GM21381 (cell line): Measurements from ENCODE around the gene SSBP2.
A peak's percentile ranks its signal among the peaks of the same experiment; 100 is the strongest.
"Not testable (repeated sequence)": the region's sequence is repeated elsewhere in the genome, so short reads cannot be mapped to it uniquely, and the experiment has no call there.

Source experiments
- ATAC-seq: cut with Tn5 transposase; IDR thresholded peaks from one replicate; pipeline ENCODE4 v1.9.1; 2021; ENCODE audit warnings: mild to moderate bottlenecking, moderate library complexity; ENCODE audit not compliant: unreplicated experiment

Gene SSBP2

GRCh38 chr5:81679885-81680284 lies 71.0 kb downstream of the SSBP2 start:
- ATAC-seq = no peak

GRCh38 chr5:81675420-81675819 lies 75.5 kb downstream of the SSBP2 start:
- no peak for ATAC-seq

- ATAC-seq = no peak
Observed at GRCh38 chr5:81665795-81666194, 85.1 kb downstream of the SSBP2 start.

- not testable (repeated sequence) for ATAC-seq
Observed at GRCh38 chr5:81660624-81661023, 90.3 kb downstream of the SSBP2 start.

GRCh38 chr5:81657386-81657785 lies 93.5 kb downstream of the SSBP2 start:
- ATAC-seq = no peak

GRCh38 chr5:81656783-81657182 lies 94.1 kb downstream of the SSBP2 start:
- ATAC-seq = no peak

GRCh38 chr5:81650987-81651386 lies 99.9 kb downstream of the SSBP2 start:
- no peak for ATAC-seq

- ATAC-seq = no peak
Observed at GRCh38 chr5:81646469-81646995, 104.4 kb downstream of the SSBP2 start.

GRCh38 chr5:81642210-81642609 lies 108.7 kb downstream of the SSBP2 start:
- no peak for ATAC-seq

GRCh38 chr5:81639556-81639955 lies 111.3 kb downstream of the SSBP2 start:
- no peak for ATAC-seq

GRCh38 chr5:81638471-81638870 lies 112.4 kb downstream of the SSBP2 start:
- ATAC-seq = no peak

GRCh38 chr5:81633891-81634290 lies 117.0 kb downstream of the SSBP2 start:
- no peak for ATAC-seq

GRCh38 chr5:81633471-81633870 lies 117.4 kb downstream of the SSBP2 start:
- no peak for ATAC-seq

GRCh38 chr5:81632679-81633078 lies 118.2 kb downstream of the SSBP2 start:
- ATAC-seq = no peak

GRCh38 chr5:81631621-81632020 lies 119.3 kb downstream of the SSBP2 start:
- peak; percentile 5 for ATAC-seq

GRCh38 chr5:81631124-81631523 lies 119.8 kb downstream of the SSBP2 start:
- ATAC-seq = peak; percentile 79

- peak; percentile 16 for ATAC-seq
Observed at GRCh38 chr5:81630684-81631083, 120.2 kb downstream of the SSBP2 start.

GRCh38 chr5:81629986-81630385 lies 120.9 kb downstream of the SSBP2 start:
- ATAC-seq = no peak

GRCh38 chr5:81628061-81628460 lies 122.8 kb downstream of the SSBP2 start:
- not testable (repeated sequence) for ATAC-seq

GRCh38 chr5:81626524-81626923 lies 124.4 kb downstream of the SSBP2 start:
- ATAC-seq = no peak

GRCh38 chr5:81609810-81610375 lies 141.0 kb downstream of the SSBP2 start:
- ATAC-seq = no peak

GRCh38 chr5:81608976-81609375 lies 141.9 kb downstream of the SSBP2 start:
- no peak for ATAC-seq

- no peak for ATAC-seq
Observed at GRCh38 chr5:81607693-81608092, 143.2 kb downstream of the SSBP2 start.
